OCI-LY3 (cell line): ENCODE results near the gene RHBG.

Source experiments
- H2AFZ ChIP-seq: fragments of 200-600, 300-600 bp; shearing (Covaris generic); 2 replicates; pipeline ENCODE4 v1.6.0; 2014; ENCODE audit warnings: antibody characterized with exemption, low read depth, low read length
- H3K27ac ChIP-seq: fragments of 200-600, 300-600 bp; sonication (generic); 2 replicates; pipeline ENCODE4 v1.5.1; 2014; ENCODE audit warnings: mild to moderate bottlenecking, low read length, moderate library complexity, mixed read lengths
- H3K27me3 ChIP-seq: fragments of 200-600, 300-600 bp; sonication (generic); 2 replicates; pipeline ENCODE4 v1.6.1; 2014; ENCODE audit warnings: low read depth, low read length, mixed read lengths
- H3K36me3 ChIP-seq: fragments of 200-600, 300-600 bp; sonication (generic); replicated peaks from 2 replicates; pipeline ENCODE3; 2014; ENCODE audit warnings: low read depth, low read length, mixed read lengths
- H3K4me1 ChIP-seq: fragments of 300-600, 200-600 bp; sonication (generic); 2 replicates; pipeline ENCODE4 v1.6.1; 2014; ENCODE audit warnings: low read length, mixed read lengths
- H3K4me2 ChIP-seq: fragments of 200-600, 300-600 bp; sonication (generic); 2 replicates; pipeline ENCODE4 v1.6.1; 2014; ENCODE audit warnings: low read length, mixed read lengths
- H3K4me3 ChIP-seq: fragments of 300-600, 200-600 bp; sonication (generic); 2 replicates; pipeline ENCODE4 v1.5.1; 2014; ENCODE audit warnings: antibody characterized with exemption, mild to moderate bottlenecking, low read length, moderate library complexity
- H3K79me2 ChIP-seq: fragments of 300-600, 200-600 bp; shearing (Covaris generic); 2 replicates; pipeline ENCODE4 v1.6.1; 2014; ENCODE audit warnings: mild to moderate bottlenecking, low read length, mixed read lengths
- H3K9ac ChIP-seq: fragments of 300-600, 200-600 bp; shearing (Covaris generic); 2 replicates; pipeline ENCODE4 v1.6.0; 2014; ENCODE audit warnings: mild to moderate bottlenecking, low read length, moderate library complexity
- H3K9me3 ChIP-seq: fragments of 200-600, 300-600 bp; shearing (Covaris generic); 2 replicates; pipeline ENCODE4 v1.6.1; 2014; ENCODE audit warnings: low read length, mixed read lengths; ENCODE audit not compliant: insufficient read depth
- H4K20me1 ChIP-seq: fragments of 200-600, 300-600 bp; sonication (generic); 2 replicates; pipeline ENCODE4 v1.6.1; 2016; ENCODE audit warnings: low read length, mixed read lengths; ENCODE audit not compliant: insufficient read depth
- EZH2phosphoT487 ChIP-seq: fragments of 200-600 bp; shearing (Covaris generic); IDR thresholded peaks from 2 replicates; pipeline ENCODE4 v1.6.1; 2018; ENCODE audit warnings: antibody characterized with exemption, mixed run types, low read depth
- TF ChIP-seq, protein P1 (sequence below): fragments of 200-600, 300-600 bp; sonication (generic); IDR thresholded peaks from 2 replicates; pipeline ENCODE4 v1.5.1; 2014; ENCODE audit warnings: antibody characterized with exemption, low read length, low read depth

The RHBG gene

DNA sequence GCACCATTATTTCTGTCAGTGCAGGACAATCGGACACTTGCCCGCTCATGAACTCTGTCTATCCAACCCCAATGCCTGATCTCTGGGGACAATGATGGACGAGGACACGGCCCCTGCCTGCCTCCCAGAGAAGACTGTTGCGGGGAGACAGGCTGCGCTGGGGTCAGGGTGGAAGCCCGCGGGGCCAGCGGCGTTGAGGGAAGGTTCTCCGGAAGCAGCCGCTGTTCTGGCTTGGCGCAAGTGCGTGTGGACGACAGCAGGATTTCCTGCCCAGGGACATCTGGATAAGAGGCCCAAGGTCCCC, 18.8 kb downstream of the RHBG start:
- H3K4me1 ChIP-seq = peaks cover 6% of the 10 kb centered on the region; the same call in 1 of the 2 replicates
- H2AFZ ChIP-seq = no peak overlapping the region
- H3K9ac ChIP-seq = no peak overlapping the region
- no peaks in the 10 kb centered on the region for H3K9me3 ChIP-seq
- H3K79me2 ChIP-seq = no peaks in the 10 kb centered on the region
- no peak overlapping the region for H3K4me2 ChIP-seq
- no peaks in the 10 kb centered on the region for H4K20me1 ChIP-seq
- TF ChIP-seq EZH2phosphoT487 = no peak
- TF ChIP-seq, protein P1, sequence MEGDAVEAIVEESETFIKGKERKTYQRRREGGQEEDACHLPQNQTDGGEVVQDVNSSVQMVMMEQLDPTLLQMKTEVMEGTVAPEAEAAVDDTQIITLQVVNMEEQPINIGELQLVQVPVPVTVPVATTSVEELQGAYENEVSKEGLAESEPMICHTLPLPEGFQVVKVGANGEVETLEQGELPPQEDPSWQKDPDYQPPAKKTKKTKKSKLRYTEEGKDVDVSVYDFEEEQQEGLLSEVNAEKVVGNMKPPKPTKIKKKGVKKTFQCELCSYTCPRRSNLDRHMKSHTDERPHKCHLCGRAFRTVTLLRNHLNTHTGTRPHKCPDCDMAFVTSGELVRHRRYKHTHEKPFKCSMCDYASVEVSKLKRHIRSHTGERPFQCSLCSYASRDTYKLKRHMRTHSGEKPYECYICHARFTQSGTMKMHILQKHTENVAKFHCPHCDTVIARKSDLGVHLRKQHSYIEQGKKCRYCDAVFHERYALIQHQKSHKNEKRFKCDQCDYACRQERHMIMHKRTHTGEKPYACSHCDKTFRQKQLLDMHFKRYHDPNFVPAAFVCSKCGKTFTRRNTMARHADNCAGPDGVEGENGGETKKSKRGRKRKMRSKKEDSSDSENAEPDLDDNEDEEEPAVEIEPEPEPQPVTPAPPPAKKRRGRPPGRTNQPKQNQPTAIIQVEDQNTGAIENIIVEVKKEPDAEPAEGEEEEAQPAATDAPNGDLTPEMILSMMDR = no peak
- H3K27ac ChIP-seq = no peak overlapping the region
- no peaks in the 10 kb centered on the region for H3K27me3 ChIP-seq
- H3K4me3 ChIP-seq = no peak overlapping the region
- no peaks in the 10 kb centered on the region for H3K36me3 ChIP-seq

DNA sequence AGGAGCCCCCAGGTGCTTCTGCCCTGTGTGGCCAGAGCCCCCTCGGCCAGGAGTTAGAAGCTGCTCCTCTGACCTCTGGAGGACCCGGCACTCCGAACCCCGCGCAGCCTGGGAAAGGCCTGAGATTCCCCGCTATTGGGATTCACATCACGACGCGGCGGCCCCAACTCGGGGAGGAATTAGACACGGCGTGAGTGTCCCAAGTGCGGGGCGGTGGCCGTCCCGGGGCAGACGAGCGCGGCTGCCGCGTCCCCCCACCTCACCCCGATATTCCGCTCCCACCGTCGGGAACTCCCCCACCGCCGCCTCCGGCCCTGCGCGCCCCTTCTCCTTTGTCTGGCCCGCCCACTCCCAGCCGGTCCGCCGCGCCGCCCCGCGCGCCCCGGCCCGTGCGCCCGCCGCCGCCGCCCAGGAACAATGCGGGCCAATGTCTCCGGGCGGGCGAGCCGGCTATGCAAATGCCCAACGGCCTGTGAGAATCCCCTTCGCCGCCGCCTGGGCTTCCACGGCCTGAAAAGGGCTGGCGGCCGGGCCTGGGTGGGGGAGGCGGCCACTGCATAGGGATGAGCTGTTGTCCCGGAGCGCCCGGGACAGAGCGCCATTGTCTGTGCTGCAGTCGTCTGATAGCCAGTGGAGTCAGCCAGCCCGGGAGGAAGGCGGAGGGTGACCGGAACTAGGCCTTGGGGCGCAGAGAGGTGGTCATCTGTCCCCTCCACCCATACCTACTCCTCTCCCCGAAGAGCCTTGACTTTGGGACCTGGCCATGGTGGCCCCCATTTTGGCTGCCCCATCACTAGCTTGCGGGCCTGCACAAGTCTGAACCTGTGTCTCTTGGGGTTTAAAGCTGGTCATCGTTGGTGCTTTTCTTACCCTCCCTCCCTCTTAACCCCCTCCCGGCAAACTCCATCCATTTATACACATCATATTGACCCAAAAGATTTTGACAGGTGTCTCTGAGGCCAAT, 19.4 kb downstream of the RHBG start:
- TF ChIP-seq, protein P1 = no peak
- no peak for TF ChIP-seq EZH2phosphoT487
- Histone ChIP-seq H3K9ac (no peak overlapping the region), H3K4me3 (no peak overlapping the region), H3K27me3 (no peaks in the 10 kb centered on the region), H2AFZ (no peak overlapping the region), H3K9me3 (no peaks in the 10 kb centered on the region), H3K36me3 (no peaks in the 10 kb centered on the region), H4K20me1 (no peaks in the 10 kb centered on the region), H3K4me2 (no peak overlapping the region), H3K27ac (no peak overlapping the region), H3K4me1 (peaks cover 5% of the 10 kb centered on the region; the same call in 1 of the 2 replicates), H3K79me2 (no peaks in the 10 kb centered on the region)

GRCh38 chr1:156389311-156389710, 20.3 kb downstream of the RHBG start:
- Histone ChIP-seq H3K4me3 (no peak overlapping the region), H3K36me3 (no peaks in the 10 kb centered on the region), H3K9ac (no peak overlapping the region), H3K9me3 (no peaks in the 10 kb centered on the region), H3K79me2 (no peaks in the 10 kb centered on the region), H3K4me2 (no peak overlapping the region), H3K4me1 (peaks cover 5% of the 10 kb centered on the region; the same call in 1 of the 2 replicates), H4K20me1 (no peaks in the 10 kb centered on the region), H2AFZ (no peak overlapping the region), H3K27ac (no peak overlapping the region), H3K27me3 (no peaks in the 10 kb centered on the region)
- TF ChIP-seq, protein P1 = no peak
- TF ChIP-seq EZH2phosphoT487 = no peak

GRCh38 chr1:156390469-156391365, 21.7 kb downstream of the RHBG start:
- Histone ChIP-seq H2AFZ (no peak overlapping the region), H3K9me3 (no peaks in the 10 kb centered on the region), H4K20me1 (no peaks in the 10 kb centered on the region), H3K4me2 (no peak overlapping the region), H3K4me3 (no peak overlapping the region), H3K4me1 (peaks cover 14% of the 10 kb centered on the region), H3K79me2 (no peaks in the 10 kb centered on the region), H3K36me3 (no peaks in the 10 kb centered on the region), H3K27ac (no peak overlapping the region), H3K9ac (no peak overlapping the region), H3K27me3 (no peaks in the 10 kb centered on the region)
- TF ChIP-seq, protein P1 = no peak
- no peak for TF ChIP-seq EZH2phosphoT487
